Kidney (tissue), 14 donors: Measurements from ENCODE around the gene TENT4A. TPM values are rescaled to one million over a fixed set of nuclear protein-coding genes. Genes with fewer than 3 reads are reported as not detected.

Experiments used
- DNase-seq, 5 donors: peaks; one replicate each; pipeline ENCODE4 v3.0.0-alpha.2; 2013 to 2020
- FAIRE-seq: peaks from 2 replicates; lab custom pipeline; 2012; peaks lifted over from hg19 to GRCh38; lab: Jason Lieb, UNC
- H3K27ac ChIP-seq, 2 donors: one replicate each; pipeline ENCODE4 v1.7.0; 2013; ENCODE audit warnings: low read depth in 2 of 2, low read length in 2 of 2, inconsistent platforms in 1 of 2
- H3K27me3 ChIP-seq: one replicate; pipeline ENCODE4 v1.7.1; 2013; ENCODE audit warnings: low read length, inconsistent platforms; ENCODE audit not compliant: control insufficient read depth, insufficient read depth
- H3K36me3 ChIP-seq, 3 donors: one replicate each; pipeline versions ENCODE4 v1.7.0 to v1.7.1; 2013; ENCODE audit warnings: low read length in 3 of 3, control low read depth in 1 of 3, inconsistent platforms in 1 of 3; ENCODE audit not compliant: insufficient read depth in 3 of 3, control insufficient read depth in 2 of 3
- H3K4me1 ChIP-seq, 3 donors: one replicate each; pipeline versions ENCODE4 v1.7.0 to v1.7.1; 2013; ENCODE audit warnings: low read length in 3 of 3, inconsistent platforms in 1 of 3, low read depth in 1 of 3; ENCODE audit not compliant: control insufficient read depth in 2 of 3, insufficient read depth in 2 of 3
- H3K4me3 ChIP-seq, 3 donors: one replicate each; pipeline versions ENCODE4 v1.7.0 to v1.8.1; 2013; ENCODE audit warnings: low read length in 3 of 3, control low read depth in 1 of 3, inconsistent platforms in 1 of 3
- H3K9ac ChIP-seq, 3 donors: one replicate each; pipeline versions ENCODE4 v1.7.0 to v1.7.1; 2013; ENCODE audit warnings: low read length in 3 of 3, control low read depth in 1 of 3, inconsistent platforms in 1 of 3
- H3K9me3 ChIP-seq, 3 donors: one replicate each; pipeline versions ENCODE4 v1.7.0 to v1.7.1; 2013; ENCODE audit warnings: low read length in 3 of 3, control low read depth in 1 of 3, inconsistent platforms in 1 of 3; ENCODE audit not compliant: control insufficient read depth in 2 of 3, insufficient read depth in 1 of 3
- intact Hi-C: fragments of 100-400 bp; cut with DNase I; formaldehyde crosslinking; loops from one replicate; pipeline ENCODE4 v1.11.1; 2022
- polyA plus RNA-seq: library from polyadenylated mRNA; stranded (reverse); fragments of 350-450 nt; fragmentation: Illumina TruSeq; extraction: RNeasy Lipid Tissue Mini Kit (QIAGEN cat#74804); gene quantifications from one replicate; pipeline ENCODE4 v1.2.3, GENCODE V29; 2014; ENCODE audit warnings: low read depth, low replicate concordance; ENCODE audit not compliant: insufficient read depth
- total RNA-seq: library from RNA; stranded (reverse); fragmentation: NEBNext Ultra II Directional; extraction: Animal tissue kit (Norgen Biotek cat#: 25700); gene quantifications from one replicate; pipeline ENCODE4 v1.2.1, GENCODE V29; 2021
- TF ChIP-seq, protein P1 (sequence below): IDR thresholded peaks from 3 replicates; pipeline ENCODE4 v1.5.1; 2012; ENCODE audit warnings: mild to moderate bottlenecking, moderate library complexity, borderline replicate concordance; ENCODE audit not compliant: insufficient read depth; ENCODE audit errors: extremely low read depth
- donor health status: control.
- donor health status: control.
- donor health status: control.
- donor health status: control.
- donor health status: control.
- donor health status: DM: yes; HTN: yes; CAD: no.
- donor health status: Normal renal cell carcinoma (clear cell type).

The TENT4A gene
- total and polyA plus RNA-seq, 2 donors from 2014 or later, result 4.8 to 22.8 TPM

DNA sequence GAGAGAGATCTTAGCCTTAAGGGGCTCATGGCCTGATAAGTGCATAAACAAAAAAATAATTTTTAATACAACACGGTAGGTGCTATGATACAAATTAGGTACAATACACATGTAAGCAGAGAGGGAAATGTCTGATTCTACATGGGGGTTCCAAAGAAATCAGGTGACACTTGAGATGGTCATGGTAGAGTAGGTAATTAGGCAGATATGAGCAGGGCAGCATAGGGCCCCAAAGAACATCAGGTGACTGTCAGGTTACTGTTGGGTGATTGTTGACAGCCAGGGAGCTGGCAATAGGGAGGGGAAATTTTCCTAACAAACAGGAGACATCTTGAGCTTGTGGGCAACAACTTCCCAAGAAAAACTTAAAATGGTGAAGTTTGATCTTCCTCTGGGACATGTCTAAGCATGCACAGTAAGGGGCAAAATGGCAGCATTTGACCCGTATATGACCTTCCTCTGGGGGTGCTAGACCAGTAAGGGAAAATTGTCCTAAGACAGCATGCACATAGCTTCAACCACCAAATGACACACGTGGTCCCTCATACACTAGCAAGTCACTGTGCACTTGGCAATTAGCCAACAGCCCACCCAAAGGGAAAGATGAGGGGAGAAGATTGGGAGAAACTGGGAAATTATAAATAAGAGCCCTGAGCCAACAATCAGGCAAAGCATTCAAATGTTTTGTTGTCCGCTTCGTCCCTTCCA, 37.3 kb upstream of the TENT4A start:
- no peak overlapping the region for H3K9ac ChIP-seq
- H3K27me3 ChIP-seq, result no peaks in the 10 kb centered on the region
- intact Hi-C loops, result no loop called here
- no peaks in the 10 kb centered on the region for H3K4me1 ChIP-seq
- no peak overlapping the region for H3K27ac ChIP-seq
- FAIRE-seq (no peak), DNase-seq (no peak)
- no peak overlapping the region for H3K4me3 ChIP-seq
- peaks cover 0 to 8% (median 3%) of the 10 kb centered on the region in 3 donors for H3K9me3 ChIP-seq
- TF ChIP-seq, protein P1, sequence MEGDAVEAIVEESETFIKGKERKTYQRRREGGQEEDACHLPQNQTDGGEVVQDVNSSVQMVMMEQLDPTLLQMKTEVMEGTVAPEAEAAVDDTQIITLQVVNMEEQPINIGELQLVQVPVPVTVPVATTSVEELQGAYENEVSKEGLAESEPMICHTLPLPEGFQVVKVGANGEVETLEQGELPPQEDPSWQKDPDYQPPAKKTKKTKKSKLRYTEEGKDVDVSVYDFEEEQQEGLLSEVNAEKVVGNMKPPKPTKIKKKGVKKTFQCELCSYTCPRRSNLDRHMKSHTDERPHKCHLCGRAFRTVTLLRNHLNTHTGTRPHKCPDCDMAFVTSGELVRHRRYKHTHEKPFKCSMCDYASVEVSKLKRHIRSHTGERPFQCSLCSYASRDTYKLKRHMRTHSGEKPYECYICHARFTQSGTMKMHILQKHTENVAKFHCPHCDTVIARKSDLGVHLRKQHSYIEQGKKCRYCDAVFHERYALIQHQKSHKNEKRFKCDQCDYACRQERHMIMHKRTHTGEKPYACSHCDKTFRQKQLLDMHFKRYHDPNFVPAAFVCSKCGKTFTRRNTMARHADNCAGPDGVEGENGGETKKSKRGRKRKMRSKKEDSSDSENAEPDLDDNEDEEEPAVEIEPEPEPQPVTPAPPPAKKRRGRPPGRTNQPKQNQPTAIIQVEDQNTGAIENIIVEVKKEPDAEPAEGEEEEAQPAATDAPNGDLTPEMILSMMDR, result no peak
- peaks cover 0 to 5% (median 0%) of the 10 kb centered on the region in 3 donors for H3K36me3 ChIP-seq

DNA sequence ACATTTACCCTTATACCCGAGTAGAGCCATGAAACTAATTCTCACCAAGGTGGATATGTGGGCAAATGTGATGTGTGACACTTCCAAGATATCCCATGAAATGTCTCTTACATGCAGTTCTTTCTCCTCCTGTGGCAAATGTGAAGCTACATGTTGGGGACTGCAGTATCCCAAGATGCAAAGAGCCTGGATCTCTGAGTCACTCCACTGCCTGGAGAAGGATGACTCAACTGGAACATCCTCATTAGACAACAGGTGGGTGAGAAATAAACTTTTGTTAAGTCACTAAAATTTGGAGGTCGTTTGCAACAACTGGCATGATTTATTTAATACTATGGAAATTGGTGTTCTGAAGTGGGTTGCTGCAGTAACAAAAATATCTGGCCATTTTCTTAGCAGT, 36.5 kb upstream of the TENT4A start:
- intact Hi-C loops, result no loop called here
- Histone ChIP-seq H3K4me1 (no peaks in the 10 kb centered on the region), H3K27me3 (no peaks in the 10 kb centered on the region), H3K27ac (no peak overlapping the region), H3K9me3 (peaks cover 0 to 8% (median 3%) of the 10 kb centered on the region in 3 donors), H3K4me3 (no peak overlapping the region), H3K36me3 (peaks cover 0 to 5% (median 0%) of the 10 kb centered on the region in 3 donors), H3K9ac (no peak overlapping the region)
- TF ChIP-seq, protein P1, result no peak
- FAIRE-seq, result no peak
- DNase-seq, result no peak

DNA sequence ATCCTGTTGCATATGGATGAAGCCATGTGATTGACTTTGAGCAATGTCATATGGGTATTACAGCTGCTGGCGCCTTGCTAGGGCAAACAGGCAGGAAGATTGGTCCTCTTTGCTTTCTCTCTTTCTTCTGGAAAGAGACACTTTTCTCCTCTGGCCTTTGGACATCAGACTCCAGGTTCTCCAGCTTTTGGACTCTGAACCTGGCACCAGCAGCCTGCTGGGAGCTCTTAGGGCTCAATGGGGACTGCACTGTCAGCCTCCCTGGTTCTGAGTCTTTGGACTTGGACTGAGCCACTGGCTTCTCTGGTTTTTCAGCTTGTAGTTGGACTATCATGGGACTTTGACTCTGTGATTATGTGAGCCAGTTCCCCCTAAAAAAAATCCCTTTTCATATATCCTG, 34.8 kb upstream of the TENT4A start:
- TF ChIP-seq, protein P1, result no peak
- no peak for FAIRE-seq
- Histone ChIP-seq H3K27ac (no peak overlapping the region), H3K9me3 (peaks cover 0 to 2% (median 0%) of the 10 kb centered on the region in 3 donors), H3K4me1 (no peaks in the 10 kb centered on the region), H3K9ac (no peak overlapping the region), H3K36me3 (peaks cover 0 to 2% (median 0%) of the 10 kb centered on the region in 3 donors), H3K4me3 (no peak overlapping the region), H3K27me3 (no peaks in the 10 kb centered on the region)
- intact Hi-C loops, result no loop called here
- DNase-seq, result no peak
